ENCODE measurements around the gene PTPN2. TPM values are rescaled to one million over a fixed set of nuclear protein-coding genes. Genes with fewer than 3 reads are reported as not detected.
"Not testable (repeated sequence)": the region's sequence is repeated elsewhere in the genome, so short reads cannot be mapped to it uniquely, and the experiment has no call there.

The PTPN2 gene
- total RNA-seq, 1 donor from 2014 or later: 40.4 TPM

- no peak for DNase-seq (ENCODE audit: low spot score in 2 of 2)
- FAIRE-seq: no peak
Measured at GRCh38 chr18:12895626-12896025, 11.6 kb upstream of the PTPN2 start.

DNA sequence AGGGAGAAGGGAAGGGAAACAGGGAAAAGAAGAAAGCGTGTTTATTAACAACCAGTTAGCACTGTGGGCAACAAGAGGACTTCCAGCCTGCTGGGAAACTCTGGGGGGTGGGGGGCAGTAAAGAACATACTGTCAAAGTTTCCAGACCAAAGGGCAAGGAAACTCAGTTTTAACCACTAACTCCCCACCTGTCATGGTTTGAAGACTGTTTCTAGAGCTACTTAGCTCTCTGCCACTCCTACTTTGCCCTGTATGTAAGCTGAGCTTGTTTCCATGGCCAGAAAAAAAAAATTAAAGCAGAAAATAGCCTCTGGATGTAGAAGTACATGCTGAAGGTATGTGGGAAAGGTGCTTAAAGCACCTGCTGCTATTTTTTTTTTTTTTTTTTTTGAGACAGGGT is 11.0 kb upstream of the PTPN2 start:
- no peak for DNase-seq (ENCODE audit: low spot score in 2 of 2)
- FAIRE-seq: no peak

DNA sequence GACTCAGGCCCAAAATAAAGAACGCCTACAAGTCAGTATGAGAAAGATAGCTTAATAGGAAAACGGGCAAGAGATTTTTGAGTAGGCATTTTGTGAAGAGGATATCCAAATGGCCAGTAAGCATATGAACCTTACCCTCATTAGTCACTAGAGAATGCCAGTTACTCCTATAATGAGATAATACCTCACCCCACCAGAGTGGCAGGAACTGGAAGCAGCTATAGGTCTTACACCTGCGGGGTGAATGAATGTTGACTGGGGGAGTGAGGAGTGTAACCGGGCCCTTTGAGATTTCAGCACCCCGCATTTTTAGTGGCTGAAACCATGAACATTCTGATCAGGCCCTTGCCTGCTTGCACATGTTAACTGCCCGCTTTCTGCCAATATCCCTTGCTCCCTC is 7.5 kb upstream of the PTPN2 start:
- no peak for DNase-seq (ENCODE audit: low spot score in 2 of 2)
- no peak for FAIRE-seq

DNA sequence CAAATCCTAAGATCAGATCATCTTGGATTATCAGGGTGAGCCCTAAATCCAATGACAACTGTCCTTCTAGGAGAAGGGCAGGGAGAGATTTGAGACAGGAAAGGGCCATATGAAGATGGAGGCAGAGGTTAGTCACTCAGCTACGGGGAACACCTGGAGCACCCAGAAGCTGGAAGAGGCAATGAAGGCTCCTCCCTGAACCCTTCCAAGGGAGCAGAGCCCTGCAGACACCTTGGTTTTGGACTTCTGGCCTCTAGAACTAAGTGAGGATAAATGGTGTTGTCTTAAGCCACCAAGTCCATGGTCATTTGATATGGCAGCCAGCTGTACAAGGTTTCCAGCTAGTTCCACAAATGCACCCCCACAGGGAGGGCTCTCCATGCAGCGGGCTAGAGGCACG is 6.9 kb upstream of the PTPN2 start:
- FAIRE-seq (no peak), DNase-seq (ENCODE audit: low spot score in 2 of 2) (no peak)

DNA sequence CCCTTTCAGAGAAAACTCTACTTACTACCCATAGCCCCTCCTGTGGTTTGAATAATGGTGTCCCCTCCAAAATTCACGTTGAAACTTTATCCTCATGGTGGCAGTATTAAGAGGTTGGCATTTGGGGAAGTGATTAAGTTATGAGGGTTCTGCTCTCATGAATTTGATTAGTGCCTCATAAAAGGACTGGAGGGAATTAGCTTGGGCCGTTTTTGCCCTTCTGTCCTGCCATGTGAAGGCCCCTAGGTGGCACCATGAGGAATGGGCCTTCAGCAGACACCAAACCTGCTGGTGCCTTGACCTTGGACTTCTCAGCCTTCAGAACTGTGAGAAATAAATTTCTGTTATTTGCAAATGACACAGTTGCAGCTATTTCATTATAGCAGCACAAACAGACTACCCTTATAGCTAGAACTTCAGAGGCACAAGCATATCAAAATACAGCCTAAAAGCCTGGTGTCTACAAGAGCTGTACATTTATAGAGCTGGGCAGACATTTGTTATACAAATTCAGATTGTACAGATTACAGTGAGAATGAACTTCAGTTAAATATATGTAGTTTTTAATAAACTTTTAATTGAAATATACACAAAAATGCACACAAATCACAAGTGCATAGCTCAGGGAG is 2.6 kb upstream of the PTPN2 start:
- DNase-seq (ENCODE audit: low spot score in 2 of 2): no peak
- FAIRE-seq: no peak

DNA sequence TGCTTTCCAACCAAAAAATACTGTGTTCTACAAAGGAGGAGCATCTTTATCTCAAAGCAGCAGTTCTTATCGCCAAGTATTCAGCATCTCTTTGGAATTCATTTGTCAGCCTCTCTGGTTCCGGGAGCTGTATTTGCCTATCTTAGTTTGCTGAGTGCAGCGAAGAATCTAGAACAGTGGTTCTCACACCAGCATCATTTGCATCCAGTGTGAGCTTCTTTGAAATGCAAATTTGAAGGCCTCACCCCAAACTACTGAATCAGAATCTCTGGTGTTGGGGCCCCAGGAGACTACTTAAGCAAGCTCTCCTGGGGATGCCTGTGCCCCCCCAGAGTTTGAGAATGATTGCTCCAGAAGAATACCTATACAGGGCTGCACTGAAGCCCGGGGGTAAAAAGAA is 1.5 kb upstream of the PTPN2 start:
- DNase-seq (ENCODE audit: low spot score in 2 of 2): no peak
- no peak for FAIRE-seq

- DNase-seq (ENCODE audit: low spot score in 2 of 2) (no peak), FAIRE-seq (no peak)
Measured at GRCh38 chr18:12884406-12885323, 628 bp upstream of the PTPN2 start.

DNA sequence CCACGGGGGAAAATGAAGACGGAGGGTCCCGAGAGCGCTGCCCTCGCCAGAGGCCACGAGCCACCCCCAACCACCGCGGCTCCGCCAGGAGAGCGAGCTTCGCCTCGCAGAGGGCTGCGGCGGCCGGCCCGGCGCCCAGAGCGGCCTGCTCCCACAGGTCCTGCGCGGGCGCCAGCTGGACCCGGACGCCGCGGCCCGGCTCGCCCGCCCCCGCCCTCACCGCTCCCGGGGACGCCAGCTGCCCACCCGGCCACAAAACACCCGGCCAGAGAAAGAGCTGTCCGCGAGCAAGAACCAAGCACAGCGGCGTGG is 709 bp downstream of the PTPN2 start:
- FAIRE-seq: no peak
- peak in 1 of 2 donors; percentile 62 for DNase-seq (ENCODE audit: low spot score in 2 of 2)

DNA sequence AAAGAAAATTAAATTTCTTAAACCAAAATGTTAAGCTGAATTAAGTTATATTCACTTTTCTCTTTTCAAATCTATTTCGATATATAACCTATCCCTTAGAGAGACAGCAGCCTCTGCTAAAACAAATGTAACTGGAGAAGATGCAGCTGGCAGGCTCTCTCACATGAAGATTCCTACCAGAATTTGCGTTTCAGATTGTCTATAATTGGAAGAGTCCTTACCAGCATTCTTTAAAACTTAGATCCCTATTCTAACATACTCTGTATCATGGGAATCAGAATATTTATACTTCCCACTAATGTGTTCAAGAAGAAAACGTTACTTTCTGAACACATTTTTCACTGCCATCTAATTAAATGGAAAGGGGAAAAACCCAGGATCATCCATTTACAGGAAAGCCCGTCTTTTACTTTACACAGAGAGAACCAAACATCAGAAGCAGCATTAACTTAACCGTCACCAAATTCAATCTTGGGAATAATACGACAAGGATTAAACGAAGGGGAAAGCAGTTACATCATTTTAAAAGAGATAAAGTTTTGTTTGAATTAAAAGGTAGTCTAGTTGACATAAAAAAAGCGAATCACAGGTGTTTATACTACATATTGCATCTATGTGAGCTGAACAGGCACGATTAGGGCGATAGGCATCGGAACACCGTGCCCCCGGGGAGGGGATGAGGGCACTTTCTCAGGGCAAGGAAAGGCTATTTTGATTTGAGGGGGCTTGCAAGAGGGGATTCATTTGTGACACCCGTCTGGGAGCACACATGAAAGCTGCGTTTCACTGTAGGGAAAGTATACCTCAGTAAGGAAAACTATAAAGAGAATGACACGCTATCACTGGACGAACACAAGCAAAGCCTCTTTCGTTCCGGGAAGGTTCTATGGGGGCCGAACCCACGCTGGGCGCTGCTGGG is 1.3 kb downstream of the PTPN2 start:
- FAIRE-seq (no peak), DNase-seq (ENCODE audit: low spot score in 2 of 2) (no peak)

DNA sequence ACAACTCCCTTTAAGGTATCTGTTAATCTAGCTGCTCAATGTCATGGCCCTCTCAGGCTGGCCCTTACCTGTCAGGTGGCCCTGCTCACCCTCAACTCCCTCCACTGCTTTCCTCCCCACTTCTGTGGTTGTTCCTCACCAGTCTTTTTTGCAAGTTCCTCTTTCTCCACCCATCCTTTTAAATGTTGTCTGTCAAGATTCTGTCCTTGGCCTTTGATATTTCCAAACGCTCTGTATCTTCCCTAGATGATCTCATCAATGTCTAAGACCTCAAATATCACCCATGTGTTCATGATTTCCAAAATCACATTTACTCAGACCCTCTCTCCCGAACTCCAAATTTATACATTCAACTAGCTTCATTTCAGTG is 3.5 kb downstream of the PTPN2 start:
- no peak for FAIRE-seq
- DNase-seq (ENCODE audit: low spot score in 2 of 2): no peak

GRCh38 chr18:12879840-12880540 is 4.0 kb downstream of the PTPN2 start:
- no peak for FAIRE-seq

GRCh38 chr18:12874992-12875391 is 9.0 kb downstream of the PTPN2 start:
- FAIRE-seq; DNase-seq (ENCODE audit: low spot score in 2 of 2): not testable (repeated sequence)

More at GRCh38 chr18:12879840-12880540, 4.0 kb downstream of the PTPN2 start:
- no peak for DNase-seq (ENCODE audit: low spot score in 2 of 2)

GRCh38 chr18:12873961-12874567 is 10.0 kb downstream of the PTPN2 start:
- FAIRE-seq; DNase-seq (ENCODE audit: low spot score in 2 of 2): not testable (repeated sequence)

DNA sequence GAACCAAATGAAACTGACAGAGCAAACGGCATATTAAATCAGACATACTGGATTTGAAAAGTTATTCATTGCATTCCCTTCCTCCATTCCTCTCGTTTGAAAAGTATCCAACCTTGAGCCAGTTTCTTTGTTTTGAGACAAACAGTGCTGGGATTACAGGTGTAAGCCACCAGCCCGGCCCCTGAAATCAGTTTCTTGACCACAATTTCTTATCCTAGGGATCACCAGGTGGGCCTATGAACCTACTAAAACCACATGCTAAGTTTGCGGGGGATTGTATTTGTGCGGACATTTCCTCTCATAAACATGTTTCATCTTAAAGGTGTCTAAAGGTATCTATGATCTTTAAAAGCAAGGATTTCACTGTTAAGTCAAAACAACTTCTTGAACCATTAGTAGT is 11.6 kb downstream of the PTPN2 start:
- FAIRE-seq (no peak), DNase-seq (ENCODE audit: low spot score in 2 of 2) (no peak)

GRCh38 chr18:12868576-12868975 is 15.5 kb downstream of the PTPN2 start:
- FAIRE-seq: no peak
- DNase-seq (ENCODE audit: low spot score in 2 of 2): no peak

DNA sequence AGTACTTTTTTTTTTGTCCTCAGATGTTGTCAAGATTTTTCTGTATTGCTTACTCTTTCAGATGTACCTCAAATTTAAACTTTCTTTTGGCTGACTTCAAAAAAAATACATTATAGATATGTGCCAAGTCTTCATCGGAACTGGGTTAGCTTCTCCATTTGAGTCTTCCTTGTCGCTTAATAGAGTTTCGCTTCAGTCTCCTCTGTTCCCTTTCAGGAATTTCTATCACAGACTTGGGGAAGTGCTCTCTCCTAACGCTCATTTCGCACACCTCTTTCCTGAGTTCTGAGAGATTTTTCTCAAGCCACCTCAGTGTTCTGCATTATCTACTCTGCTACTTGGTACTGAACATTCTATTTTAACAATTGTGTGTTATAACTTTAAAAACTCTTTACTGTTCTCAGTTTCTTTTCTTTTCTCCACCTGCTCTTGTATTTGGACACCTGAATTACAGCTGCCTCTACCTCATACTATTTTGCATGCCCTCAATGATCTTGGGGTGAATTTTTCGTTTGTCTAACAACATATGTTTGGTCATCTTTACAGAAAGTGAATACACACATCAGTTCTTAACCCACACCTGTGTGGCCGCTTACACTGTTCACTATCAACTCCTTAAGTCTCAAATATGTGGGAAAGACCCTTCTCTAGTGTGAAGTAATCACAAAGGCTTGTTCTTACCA is 16.5 kb downstream of the PTPN2 start:
- no peak for DNase-seq (ENCODE audit: low spot score in 2 of 2)
- FAIRE-seq: no peak

DNA sequence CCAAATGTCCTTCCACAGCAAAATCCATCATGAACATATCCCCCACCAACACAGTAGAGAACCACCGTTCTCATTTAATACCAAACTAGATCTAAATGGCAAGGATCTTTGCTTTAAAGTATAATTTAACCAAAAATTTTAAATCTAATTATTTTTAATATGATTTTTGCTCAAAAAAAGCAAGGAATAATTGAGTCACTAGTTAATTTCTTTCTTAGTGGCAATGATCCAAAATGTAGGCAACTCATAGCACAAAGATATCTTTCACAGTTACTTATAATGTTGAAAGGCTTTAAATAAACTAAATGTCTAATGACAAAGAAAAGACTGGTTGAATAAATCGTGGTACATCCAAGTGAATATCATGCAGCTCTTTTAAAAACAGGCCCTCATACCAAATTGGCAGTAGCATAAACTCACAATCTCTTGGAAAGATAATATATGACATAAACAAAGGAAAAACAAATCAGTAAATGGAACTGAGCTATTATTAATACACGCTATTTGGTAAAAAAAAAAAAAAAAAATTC is 20.3 kb downstream of the PTPN2 start:
- FAIRE-seq (no peak), DNase-seq (ENCODE audit: low spot score in 2 of 2) (no peak)

GRCh38 chr18:12862874-12863482 is 21.1 kb downstream of the PTPN2 start:
- DNase-seq (ENCODE audit: low spot score in 2 of 2) (no peak), FAIRE-seq (no peak)

DNA sequence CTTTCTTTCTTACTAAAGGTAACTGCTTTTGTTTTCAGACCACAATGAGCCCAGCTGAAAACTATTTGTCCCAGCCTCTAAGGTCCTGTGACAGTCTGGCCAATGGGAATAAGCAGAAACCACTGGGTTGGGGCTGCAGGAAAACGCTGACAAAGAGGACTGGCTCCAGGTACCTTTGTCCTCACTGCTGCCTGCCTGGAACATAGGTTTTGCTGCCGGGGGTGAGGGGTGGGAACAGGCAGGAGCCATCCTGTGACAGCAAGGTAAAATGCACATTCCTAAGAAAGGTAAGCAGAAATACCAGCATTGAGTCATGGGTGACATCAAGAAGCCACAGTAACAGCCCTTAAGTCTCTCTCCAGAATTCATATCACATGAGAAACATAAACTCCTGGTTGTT is 21.6 kb downstream of the PTPN2 start:
- DNase-seq (ENCODE audit: low spot score in 2 of 2) (no peak), FAIRE-seq (no peak)

Data from frontal cortex (tissue), 4 donors.